ENCODE data around the gene SLFN12.
"Not testable (repeated sequence)": the region's sequence is repeated elsewhere in the genome, so short reads cannot be mapped to it uniquely, and the experiment has no call there.

Gene SLFN12

GRCh38 chr17:35407531-35407930, 24.8 kb downstream of the SLFN12 start:
- DNase-seq, result no peak

GRCh38 chr17:35406568-35406967, 25.7 kb downstream of the SLFN12 start:
- DNase-seq, result no peak

DNA sequence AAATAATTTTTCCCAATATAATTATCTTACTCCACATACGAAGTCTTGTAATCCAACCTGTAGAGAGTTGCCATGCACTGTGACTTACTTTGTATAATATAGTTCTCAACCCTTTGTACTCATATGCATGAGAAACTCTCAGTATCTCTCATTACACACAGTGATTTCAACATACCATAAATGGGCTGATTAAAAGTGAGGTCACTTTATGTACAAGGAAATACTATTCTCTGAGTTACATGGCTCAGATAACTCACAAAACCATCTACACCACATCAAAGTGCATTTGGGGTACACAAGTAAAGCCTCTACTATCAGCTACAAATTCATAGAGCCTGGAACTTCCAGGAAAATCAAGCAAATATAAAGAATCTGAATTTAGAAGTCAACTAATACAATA, 27.9 kb downstream of the SLFN12 start:
- no peak for DNase-seq

GRCh38 chr17:35393783-35394182, 38.5 kb downstream of the SLFN12 start:
- not testable (repeated sequence) for DNase-seq

DNA sequence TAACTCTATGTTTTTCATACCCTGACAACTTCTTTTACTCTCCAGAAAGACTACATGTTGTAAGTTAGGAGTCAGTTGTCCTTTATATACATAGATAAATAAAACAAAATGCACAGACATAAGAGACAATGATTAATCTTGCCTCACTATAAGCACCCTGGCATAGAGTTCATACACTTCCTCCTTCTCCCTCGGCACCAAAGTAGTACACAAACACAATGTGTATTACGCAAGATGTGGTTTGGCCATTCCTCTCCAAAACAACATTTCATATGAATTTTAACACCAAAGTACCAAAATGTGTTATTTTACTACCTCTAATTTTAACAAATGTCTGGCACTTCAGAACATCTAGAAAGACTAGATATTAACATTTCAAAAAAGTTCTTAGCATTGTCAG, 41.6 kb downstream of the SLFN12 start:
- DNase-seq, result peak; percentile 78

- no peak for DNase-seq
Observed at GRCh38 chr17:35390156-35390555, 42.1 kb downstream of the SLFN12 start.

GRCh38 chr17:35387496-35387895, 44.8 kb downstream of the SLFN12 start:
- DNase-seq, result no peak

DNA sequence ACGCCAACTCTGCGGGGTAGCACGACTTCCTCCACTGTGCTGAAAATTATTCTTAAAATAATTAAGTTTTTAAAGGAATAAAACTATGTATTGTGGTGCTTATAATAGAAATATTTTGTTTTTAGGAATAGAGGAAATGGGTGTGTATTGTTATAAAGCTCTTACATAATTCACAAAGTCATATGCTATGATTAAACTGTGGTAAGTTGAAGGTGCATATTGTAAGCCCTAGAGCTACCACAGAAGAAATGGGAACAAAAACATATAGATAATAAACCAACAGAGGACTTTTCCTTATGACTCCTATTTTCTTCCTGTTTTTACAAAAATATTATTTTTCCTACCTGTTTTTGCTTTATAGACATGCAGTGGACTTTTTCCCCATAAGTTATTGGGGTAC, 54.6 kb downstream of the SLFN12 start:
- DNase-seq, result peak; percentile 26

DNA sequence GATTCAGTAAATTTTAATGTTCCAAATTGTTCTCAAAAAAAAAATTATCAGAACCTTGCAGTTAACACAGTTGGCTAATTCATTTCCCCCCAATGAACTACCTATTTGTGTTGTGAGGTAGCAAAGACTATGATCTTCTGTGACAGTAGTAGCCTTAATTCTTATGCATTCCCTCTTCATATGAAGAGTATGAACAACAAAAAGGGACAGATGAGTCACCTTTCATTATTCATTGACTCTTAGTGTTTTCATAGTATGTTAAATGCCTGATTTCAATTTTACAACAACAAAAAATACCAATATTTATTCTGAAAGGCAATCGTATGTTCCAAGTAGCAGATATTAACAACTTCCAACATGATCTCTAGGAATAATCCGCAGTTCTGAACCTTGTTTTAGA, 55.2 kb downstream of the SLFN12 start:
- no peak for DNase-seq

DNA sequence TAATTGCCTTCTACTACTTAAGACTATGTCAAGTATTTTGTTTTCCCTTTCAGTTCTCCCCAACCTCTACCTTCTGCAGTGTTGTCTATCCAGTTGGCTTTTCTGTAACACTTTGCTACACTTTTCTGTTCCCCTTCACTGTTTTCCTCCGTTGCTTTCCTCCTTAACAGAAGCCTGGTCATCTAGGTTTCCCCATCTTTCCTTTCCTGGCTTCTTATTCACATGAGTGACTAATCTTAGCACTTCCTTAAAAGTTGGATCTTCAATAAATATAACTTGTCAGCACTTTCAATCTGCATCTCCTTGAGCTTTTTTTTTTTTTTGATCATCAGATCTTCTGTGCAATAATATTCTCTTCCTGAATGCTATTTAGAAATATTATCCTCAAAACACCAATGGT, 56.1 kb downstream of the SLFN12 start:
- peak; percentile 77 for DNase-seq

GRCh38 chr17:35374766-35375344, 57.4 kb downstream of the SLFN12 start:
- no peak for DNase-seq

DNA sequence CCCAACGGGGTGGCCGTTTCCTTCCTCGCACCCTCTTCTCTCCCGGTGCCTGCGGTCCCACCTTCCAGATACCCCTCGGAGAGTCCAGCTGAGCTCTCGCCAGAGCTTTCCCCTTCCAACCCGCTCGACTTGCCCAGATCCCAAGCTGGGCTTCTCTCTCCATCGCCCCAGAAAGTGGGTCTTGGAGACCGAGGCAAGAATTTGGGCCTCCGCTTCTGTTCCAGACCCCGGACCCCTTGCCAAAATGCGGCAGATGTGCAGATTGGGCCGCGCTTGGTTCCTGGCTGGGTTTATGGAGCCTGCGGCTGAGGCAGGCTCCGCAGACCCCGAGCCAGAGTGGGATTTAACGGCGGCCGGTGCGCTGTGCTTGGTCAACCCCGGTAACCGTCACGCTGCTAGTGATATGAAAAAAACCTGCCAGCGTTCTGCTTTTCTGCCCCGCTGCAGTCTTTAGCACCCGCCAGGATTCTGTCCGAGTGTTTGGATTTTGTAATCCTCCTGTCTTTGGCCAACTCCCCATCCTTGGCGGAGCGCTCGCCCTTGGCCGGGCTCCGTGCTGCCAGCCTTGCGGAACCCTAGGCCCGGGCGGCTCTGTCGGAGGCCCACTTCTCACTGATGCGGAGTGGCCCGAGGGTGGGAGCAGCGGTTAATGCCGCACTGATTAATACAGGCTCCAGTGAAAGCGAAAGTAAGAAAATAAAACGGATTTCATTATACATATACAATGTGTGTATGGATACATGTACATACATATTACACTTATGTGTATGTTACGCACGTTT, 58.1 kb downstream of the SLFN12 start:
- peak; percentile 31 for DNase-seq

DNA sequence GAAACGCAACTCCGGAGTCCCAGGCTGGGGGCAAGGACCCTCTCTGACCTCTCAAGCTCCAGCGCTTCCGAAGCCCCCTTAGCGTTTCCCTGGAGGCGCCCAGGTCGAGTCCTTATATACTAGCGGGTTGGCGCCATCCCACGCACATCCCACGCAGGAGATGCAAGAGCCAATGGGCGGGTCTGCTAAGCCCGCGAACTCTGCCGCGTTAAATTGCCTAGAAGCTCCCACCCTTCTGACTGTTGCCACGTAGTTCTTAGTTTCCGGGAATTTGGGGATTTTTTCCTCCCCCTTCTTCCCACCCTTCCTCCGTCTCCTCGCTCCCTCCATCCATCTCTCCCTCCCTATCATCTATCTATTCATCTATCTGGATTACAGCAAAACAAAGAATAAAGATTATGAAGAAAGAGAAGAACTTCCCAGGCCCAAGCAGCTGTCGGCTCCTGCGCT, 58.7 kb downstream of the SLFN12 start, which contains the start of gene SLFN11:
SLFN11 (minus strand) TSS at position 88 of the 450 bp plus-strand sequence. CDS start 9,814 bp downstream, outside the sequence.
- peak; percentile 63 for DNase-seq

GRCh38 chr17:35372846-35373533, 59.3 kb downstream of the SLFN12 start:
- DNase-seq, result no peak

GRCh38 chr17:35371934-35372333, 60.4 kb downstream of the SLFN12 start:
- no peak for DNase-seq

GRCh38 chr17:35368081-35368830, 64.0 kb downstream of the SLFN12 start:
- peak; percentile 96 for DNase-seq

GRCh38 chr17:35361027-35361426, 71.3 kb downstream of the SLFN12 start:
- DNase-seq, result no peak
